ENCODE data around the gene ZPBP2. TPM values are rescaled to one million over a fixed set of nuclear protein-coding genes. Genes with fewer than 3 reads are reported as not detected.
"Not testable (repeated sequence)": the region's sequence is repeated elsewhere in the genome, so short reads cannot be mapped to it uniquely, and the experiment has no call there.

Gene ZPBP2
- total and polyA plus RNA-seq, 12 donors, result not detected

- H3K27me3 ChIP-seq, result peaks cover 0 to 28% (median 9%) of the 10 kb centered on the region in 7 donors
- no peak overlapping the region for H3K27ac ChIP-seq
- WGBS, 2 donors, result 36 to 48% methylated on average over 3 of the region's 3 CpGs
- H3K9me3 ChIP-seq, result peaks cover 0 to 4% (median 0%) of the 10 kb centered on the region in 11 donors
- peaks cover 0 to 5% (median 0%) of the 10 kb centered on the region in 9 donors for H3K4me1 ChIP-seq
- intact Hi-C loops (cut with DNase I), result no loop called here
- no peak for DNase-seq
- H3K36me3 ChIP-seq, result no peaks in the 10 kb centered on the region
- no peak overlapping the region for H3K4me3 ChIP-seq
- no peak for ATAC-seq
- TF ChIP-seq CTCF (IDR thresholded peaks at IDR 0.05), result no peak
These were observed 26.8 kb downstream of the ZPBP2 start for GRCh38 chr17:39894681-39895376.

GRCh38 chr17:39898088-39898487 lies 30.1 kb downstream of the ZPBP2 start:
- H3K36me3 ChIP-seq, result peaks cover 0 to 11% (median 0%) of the 10 kb centered on the region in 9 donors
- no peak for DNase-seq
- H3K27me3 ChIP-seq, result peaks cover 0 to 5% (median 0%) of the 10 kb centered on the region in 7 donors
- TF ChIP-seq CTCF (IDR thresholded peaks at IDR 0.05), result no peak
- H3K4me3 ChIP-seq, result no peak overlapping the region
- no peak for ATAC-seq
- no peak overlapping the region for H3K27ac ChIP-seq
- intact Hi-C loops (cut with DNase I), result no loop called here
- 93 to 98% methylated on average over 4 of the region's 4 CpGs for WGBS, 2 donors
- no peaks in the 10 kb centered on the region for H3K9me3 ChIP-seq
- H3K4me1 ChIP-seq, result peaks cover 0 to 9% (median 0%) of the 10 kb centered on the region in 9 donors

GRCh38 chr17:39899215-39899614 lies 31.2 kb downstream of the ZPBP2 start:
- intact Hi-C loops (cut with DNase I), result no loop called here
- peaks cover 0 to under 1% (median 0%) of the 10 kb centered on the region in 7 donors for H3K27me3 ChIP-seq
- no peak for TF ChIP-seq CTCF (IDR thresholded peaks at IDR 0.05)
- no peak overlapping the region for H3K4me3 ChIP-seq
- peaks cover 0 to 21% (median 0%) of the 10 kb centered on the region in 9 donors for H3K36me3 ChIP-seq
- H3K4me1 ChIP-seq, result peaks cover 0 to 18% (median 0%) of the 10 kb centered on the region in 9 donors
- H3K9me3 ChIP-seq, result no peaks in the 10 kb centered on the region
- ATAC-seq (no peak), DNase-seq (no peak)
- no peak overlapping the region for H3K27ac ChIP-seq

- DNase-seq; H3K9me3 ChIP-seq; H3K27ac ChIP-seq; H3K27me3 ChIP-seq; intact Hi-C loops (cut with DNase I); ATAC-seq; H3K4me3 ChIP-seq: not testable (repeated sequence)
- peaks cover 0 to 13% (median 0%) of the 10 kb centered on the region in 9 donors for H3K4me1 ChIP-seq
- peaks cover 0 to 33% (median 0%) of the 10 kb centered on the region in 9 donors for H3K36me3 ChIP-seq
- 93 to 95% methylated on average over 2 of the region's 2 CpGs for WGBS, 2 donors
These were observed 34.0 kb downstream of the ZPBP2 start for GRCh38 chr17:39902027-39902426.

Data from heart right ventricle (tissue), 16 donors.